ENCODE data around the gene LEFTY2. TPM values are rescaled to one million over a fixed set of nuclear protein-coding genes. Genes with fewer than 3 reads are reported as not detected.
"Not testable (repeated sequence)": the region's sequence is repeated elsewhere in the genome, so short reads cannot be mapped to it uniquely, and the experiment has no call there.

LEFTY2 gene
- total RNA-seq, 4 donors from 2014 or later, result 0.36 to 4.5 (median 0.63) TPM; not detected in 1

DNA sequence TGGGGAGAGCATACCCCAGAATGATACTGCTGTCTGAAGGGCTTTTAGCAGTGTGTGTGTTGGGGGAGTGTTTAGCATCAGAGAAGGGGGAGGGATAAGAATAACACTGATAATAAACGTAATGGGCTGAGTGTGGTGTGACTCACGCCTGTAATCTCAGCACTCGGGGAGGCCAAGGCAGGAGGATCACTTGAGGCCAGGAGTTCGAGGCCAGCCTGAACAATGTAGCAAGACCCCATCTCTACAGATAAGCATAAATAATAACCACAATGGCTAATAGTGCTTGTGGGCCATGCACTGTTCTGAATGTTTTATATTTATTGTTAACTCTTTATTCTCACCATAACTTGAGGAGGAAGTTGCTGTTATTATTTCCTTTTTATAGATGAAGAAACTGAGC, 2.6 kb upstream of the LEFTY2 start:
- ATAC-seq (ENCODE audit: low FRiP score) (no peak), DNase-seq (ENCODE audit: low spot score) (no peak)
- TF ChIP-seq, protein P1, sequence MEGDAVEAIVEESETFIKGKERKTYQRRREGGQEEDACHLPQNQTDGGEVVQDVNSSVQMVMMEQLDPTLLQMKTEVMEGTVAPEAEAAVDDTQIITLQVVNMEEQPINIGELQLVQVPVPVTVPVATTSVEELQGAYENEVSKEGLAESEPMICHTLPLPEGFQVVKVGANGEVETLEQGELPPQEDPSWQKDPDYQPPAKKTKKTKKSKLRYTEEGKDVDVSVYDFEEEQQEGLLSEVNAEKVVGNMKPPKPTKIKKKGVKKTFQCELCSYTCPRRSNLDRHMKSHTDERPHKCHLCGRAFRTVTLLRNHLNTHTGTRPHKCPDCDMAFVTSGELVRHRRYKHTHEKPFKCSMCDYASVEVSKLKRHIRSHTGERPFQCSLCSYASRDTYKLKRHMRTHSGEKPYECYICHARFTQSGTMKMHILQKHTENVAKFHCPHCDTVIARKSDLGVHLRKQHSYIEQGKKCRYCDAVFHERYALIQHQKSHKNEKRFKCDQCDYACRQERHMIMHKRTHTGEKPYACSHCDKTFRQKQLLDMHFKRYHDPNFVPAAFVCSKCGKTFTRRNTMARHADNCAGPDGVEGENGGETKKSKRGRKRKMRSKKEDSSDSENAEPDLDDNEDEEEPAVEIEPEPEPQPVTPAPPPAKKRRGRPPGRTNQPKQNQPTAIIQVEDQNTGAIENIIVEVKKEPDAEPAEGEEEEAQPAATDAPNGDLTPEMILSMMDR (IDR thresholded peaks at IDR 0.05), result no peak

DNA sequence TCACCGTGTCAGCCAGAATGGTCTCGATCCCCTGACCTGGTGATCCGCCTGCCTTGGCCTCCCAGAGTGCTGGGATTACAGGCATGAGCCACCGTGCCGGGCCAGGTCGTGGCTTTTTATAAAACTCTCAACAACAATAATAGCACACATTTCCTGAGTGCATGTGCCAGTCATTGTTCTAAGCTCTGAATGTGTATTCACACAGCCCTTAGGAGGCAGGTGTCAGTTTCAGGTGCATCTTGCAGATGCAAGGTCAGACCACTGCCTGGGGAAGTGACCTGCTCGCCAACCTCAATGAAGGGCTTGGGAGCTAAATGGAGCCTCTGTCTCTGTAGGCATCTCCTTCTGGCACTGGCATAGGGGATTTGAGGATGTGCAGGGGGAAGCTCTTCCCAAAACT, 1.6 kb upstream of the LEFTY2 start:
- DNase-seq (ENCODE audit: low spot score), result no peak
- TF ChIP-seq, protein P1 (IDR thresholded peaks at IDR 0.05), result no peak
- no peak for ATAC-seq (ENCODE audit: low FRiP score)

GRCh38 chr1:225941942-225942222, 862 bp upstream of the LEFTY2 start:
- DNase-seq (ENCODE audit: low spot score) (no peak), ATAC-seq (ENCODE audit: low FRiP score) (no peak)
- TF ChIP-seq, protein P1 (IDR thresholded peaks at IDR 0.05), result no peak

DNA sequence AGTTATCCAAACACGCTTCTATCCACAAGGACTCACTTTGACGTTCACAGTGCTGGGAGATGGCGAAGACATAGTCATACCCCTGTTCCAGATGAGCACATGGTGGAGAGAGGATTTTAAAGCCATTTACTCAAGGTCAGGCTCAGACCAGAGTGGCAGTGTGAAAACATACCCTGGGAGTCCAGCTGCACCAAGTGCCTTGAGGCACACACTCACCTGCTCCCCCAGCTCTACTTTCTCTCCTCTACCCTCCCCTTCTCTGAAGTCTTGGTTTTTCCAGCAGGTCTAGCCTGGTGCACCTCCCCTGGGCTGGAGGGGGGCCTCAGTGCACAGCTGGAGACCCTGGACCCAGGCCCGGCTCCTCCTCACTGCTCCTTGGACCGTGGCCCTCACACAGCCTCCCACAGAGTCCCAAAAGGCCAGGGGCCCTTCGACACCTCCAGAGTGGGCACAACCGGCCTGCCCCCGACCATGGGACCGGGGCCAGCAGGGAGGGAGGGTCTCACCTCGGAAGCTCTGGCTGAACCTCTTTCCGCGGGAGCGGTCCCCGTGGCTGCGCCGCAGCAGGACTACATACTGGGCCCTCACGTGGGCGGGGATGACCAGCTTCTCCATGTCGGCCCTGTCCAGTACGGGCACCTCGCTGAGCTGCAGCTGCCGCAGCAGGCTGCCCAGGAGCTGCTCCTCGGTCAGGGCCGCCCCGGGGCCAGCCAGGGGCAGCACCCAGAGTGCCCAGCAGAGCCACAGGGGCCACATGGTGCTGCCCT, 452 bp downstream of the LEFTY2 start:
- TF ChIP-seq, protein P1 (IDR thresholded peaks at IDR 0.05), result no peak
- no peak for ATAC-seq (ENCODE audit: low FRiP score)
- no peak for DNase-seq (ENCODE audit: low spot score)

GRCh38 chr1:225939939-225940310, 1.1 kb downstream of the LEFTY2 start:
- ATAC-seq (ENCODE audit: low FRiP score), result peak; percentile 6
- DNase-seq (ENCODE audit: low spot score), result not testable (repeated sequence)

GRCh38 chr1:225939097-225939938, 1.7 kb downstream of the LEFTY2 start:
- DNase-seq (ENCODE audit: low spot score), result not testable (repeated sequence)
- ATAC-seq (ENCODE audit: low FRiP score), result peak; percentile 38

DNA sequence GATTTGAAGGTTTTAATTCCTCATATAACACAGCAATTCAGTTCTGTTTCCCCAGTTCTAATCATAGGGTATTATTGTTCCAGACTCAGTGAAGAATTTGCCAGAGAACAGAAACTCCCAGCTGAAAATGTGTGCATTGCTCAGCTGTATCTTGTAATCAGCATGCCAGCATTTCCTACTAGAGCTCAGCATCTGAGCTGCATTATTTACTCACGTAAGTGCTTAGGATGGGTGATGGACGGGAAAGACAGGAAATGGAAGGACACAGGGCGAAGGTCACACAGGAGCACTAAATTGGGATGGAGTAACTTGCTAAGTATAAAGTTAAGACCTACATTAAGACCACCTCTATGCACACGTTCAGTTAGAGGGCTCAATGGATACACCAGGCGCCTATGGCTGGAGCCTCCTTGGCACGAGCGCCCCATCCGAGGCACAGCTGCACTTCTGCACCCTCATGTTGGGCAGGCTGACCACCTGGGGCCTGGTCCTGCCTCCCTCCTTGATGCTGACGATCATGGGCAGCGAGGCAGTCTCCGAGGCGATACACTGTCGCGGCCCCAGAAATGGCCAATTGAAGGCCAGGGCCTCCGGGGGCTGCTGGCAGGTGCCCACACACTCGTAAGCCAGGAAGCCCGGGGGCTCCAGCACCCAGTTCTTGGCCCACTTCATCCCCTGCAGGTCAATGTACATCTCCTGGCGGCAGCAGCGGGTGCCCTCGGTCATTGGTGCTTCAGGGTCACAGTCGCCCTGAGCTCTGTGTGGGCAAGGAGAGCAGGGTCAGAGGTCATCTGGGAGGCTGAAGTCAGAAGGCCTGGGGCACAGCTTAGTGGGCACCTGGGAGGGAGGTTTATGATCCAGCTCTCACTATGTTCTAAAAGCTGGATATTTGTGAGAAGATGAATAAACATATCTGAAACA, 3.7 kb downstream of the LEFTY2 start:
- ATAC-seq (ENCODE audit: low FRiP score) (no peak), DNase-seq (ENCODE audit: low spot score) (no peak)
- TF ChIP-seq, protein P1 (IDR thresholded peaks at IDR 0.05), result no peak

All from omental fat pad (tissue), 4 donors.